Measurements from ENCODE around the gene GARIN5A.

The GARIN5A gene

GRCh38 chr19:50476224-50476906, at the start of gene GARIN5A, which contains the start of gene EMC10:
GARIN5A (minus strand) TSS chr19:50476848; CDS start chr19:50476388, 460 bp downstream.
EMC10 (plus strand) TSS chr19:50476507; CDS start chr19:50476545, 38 bp downstream.
- DNase-seq: peak; percentile 92

GRCh38 chr19:50522881-50523280, 46.2 kb upstream of the GARIN5A start:
- no peak for DNase-seq

GRCh38 chr19:50520822-50521465, 44.3 kb upstream of the GARIN5A start:
- no peak for DNase-seq

GRCh38 chr19:50519006-50519575, 42.4 kb upstream of the GARIN5A start:
- no peak for DNase-seq

- DNase-seq: no peak
Measured at GRCh38 chr19:50518091-50519005, 41.7 kb upstream of the GARIN5A start.

- no peak for DNase-seq
Measured at GRCh38 chr19:50517704-50518075, 41.0 kb upstream of the GARIN5A start.

GRCh38 chr19:50516964-50517703, 40.5 kb upstream of the GARIN5A start:
- DNase-seq: no peak

- DNase-seq: no peak
Measured at GRCh38 chr19:50516456-50516855, 39.8 kb upstream of the GARIN5A start.

GRCh38 chr19:50515168-50515561, 38.5 kb upstream of the GARIN5A start:
- DNase-seq: no peak

GRCh38 chr19:50514346-50515167, 37.9 kb upstream of the GARIN5A start:
- DNase-seq: no peak

- DNase-seq: no peak
Measured at GRCh38 chr19:50513746-50514345, 37.2 kb upstream of the GARIN5A start, which contains the start of gene ASPDH. ASPDH (minus strand) TSS chr19:50513913; CDS start chr19:50513823, 90 bp downstream.

- DNase-seq: no peak
Measured at GRCh38 chr19:50512999-50513745, 36.5 kb upstream of the GARIN5A start.

- no peak for DNase-seq
Measured at GRCh38 chr19:50512112-50512998, 35.7 kb upstream of the GARIN5A start.

GRCh38 chr19:50511069-50511822, 34.6 kb upstream of the GARIN5A start, which contains the start of gene JOSD2:
JOSD2 (minus strand) TSS chr19:50511191; CDS start chr19:50510431, 760 bp downstream.
- DNase-seq: peak; percentile 99

GRCh38 chr19:50510700-50511068, 34.0 kb upstream of the GARIN5A start:
- DNase-seq: no peak

- no peak for DNase-seq
Measured at GRCh38 chr19:50510121-50510670, 33.5 kb upstream of the GARIN5A start.

GRCh38 chr19:50509366-50509765, 32.7 kb upstream of the GARIN5A start:
- DNase-seq: no peak

GRCh38 chr19:50508843-50509190, 32.2 kb upstream of the GARIN5A start:
- DNase-seq: no peak

Data from suppressor macrophage treated with lipopolysaccharide for 4 hours (primary cell).